ENCODE measurements around the gene TXNDC16.
"Not testable (repeated sequence)": the region's sequence is repeated elsewhere in the genome, so short reads cannot be mapped to it uniquely, and the experiment has no call there.

- TF ChIP-seq CTCF (IDR thresholded peaks at IDR 0.05 in 2 of 3, conservative IDR thresholded peaks at IDR 0.05 in 1 of 3; ENCODE audit: insufficient read depth in 2 of 3, low read depth in 1 of 3, low read length in 3 of 3); SP2 (IDR thresholded peaks at IDR 0.05; ENCODE audit: extremely low read depth, low read depth, low read length, poor library complexity, severe bottlenecking); ZNF274 (IDR thresholded peaks at IDR 0.05; ENCODE audit: borderline replicate concordance, low read depth, low read length); ZNF175 (CRISPR knock-in tag; IDR thresholded peaks at IDR 0.05; ENCODE audit: low read depth): not testable (repeated sequence)
Observed at GRCh38 chr14:52472251-52472650, 80.1 kb downstream of the TXNDC16 start.

Data from K562 (cell line).